Calu3 (cell line): ENCODE measurements around the gene COL5A1. TPM values are rescaled to one million over a fixed set of nuclear protein-coding genes. Genes with fewer than 3 reads are reported as not detected.

ENCODE experiments used
- BruUV-seq: library from RNA; stranded (reverse); fragments of 400-500 nt; replicated peaks from 2 replicates; lab custom pipeline; 2021; lab: Mats Ljungman, UMichigan
- CTCF ChIA-PET: fragments of 300-600 bp; sonication (Branson Sonifier 250); formaldehyde crosslinking; loops from one replicate; lab custom pipeline; 2022; ENCODE audit warnings: antibody characterized with exemption; lab: Charles Lee
- DNase-seq: peaks from one replicate; pipeline ENCODE4 v3.0.0; 2022
- H3K27ac Mint-ChIP-seq: one replicate; pipeline ENCODE4 v1.8.0; 2022; ENCODE audit warnings: mixed read lengths; ENCODE audit not compliant: unreplicated experiment
- H3K27me3 Mint-ChIP-seq: one replicate; pipeline ENCODE4 v1.8.0; 2022; ENCODE audit warnings: mixed read lengths; ENCODE audit not compliant: unreplicated experiment
- H3K36me3 Mint-ChIP-seq: one replicate; pipeline ENCODE4 v1.8.0; 2022; ENCODE audit warnings: mild to moderate bottlenecking, moderate library complexity, mixed read lengths; ENCODE audit not compliant: insufficient read depth, unreplicated experiment
- H3K4me1 Mint-ChIP-seq: one replicate; pipeline ENCODE4 v1.8.0; 2022; ENCODE audit warnings: mild to moderate bottlenecking, low read depth, mixed read lengths; ENCODE audit not compliant: unreplicated experiment
- H3K4me3 Mint-ChIP-seq: one replicate; pipeline ENCODE4 v1.8.0; 2022; ENCODE audit warnings: mild to moderate bottlenecking, low read depth, moderate library complexity, mixed read lengths; ENCODE audit not compliant: unreplicated experiment
- H3K9me3 Mint-ChIP-seq: one replicate; pipeline ENCODE4 v1.8.0; 2022; ENCODE audit warnings: low read depth, mixed read lengths; ENCODE audit not compliant: unreplicated experiment
- CTCF ChIP-seq: fragments of 200-600 bp; IDR thresholded peaks from one replicate; pipeline ENCODE4 v1.8.0; 2022; ENCODE audit warnings: antibody characterized with exemption; ENCODE audit not compliant: unreplicated experiment
- intact Hi-C: fragments of 100-400 bp; cut with micrococcal nuclease; formaldehyde crosslinking; loops from one replicate; pipeline ENCODE4 v1.10.0; 2022; ENCODE audit not compliant: unreplicated experiment
- total RNA-seq: library from RNA; stranded (reverse); gene quantifications from 2 replicates; pipeline ENCODE4 v1.2.3, GENCODE V29; 2022

COL5A1 gene
- total RNA-seq, 1 experiment from 2014 or later = not detected

GRCh38 chr9:134863941-134864820, 222.6 kb downstream of the COL5A1 start:
- no peak for TF ChIP-seq CTCF
- H3K4me3 Mint-ChIP-seq = no peak overlapping the region
- H3K27me3 Mint-ChIP-seq = no peaks in the 10 kb centered on the region
- intact Hi-C loops = no loop called here
- no peak overlapping the region for H3K27ac Mint-ChIP-seq
- CTCF ChIA-PET = no interaction called here
- H3K36me3 Mint-ChIP-seq = no peaks in the 10 kb centered on the region
- no TSS peak for BruUV-seq
- no peak for DNase-seq
- H3K4me1 Mint-ChIP-seq = no peaks in the 10 kb centered on the region
- H3K9me3 Mint-ChIP-seq = no peaks in the 10 kb centered on the region

- Mint-ChIP-seq H3K27me3 (no peaks in the 10 kb centered on the region), H3K36me3 (no peaks in the 10 kb centered on the region), H3K4me3 (no peak overlapping the region), H3K27ac (no peak overlapping the region), H3K4me1 (no peaks in the 10 kb centered on the region), H3K9me3 (no peaks in the 10 kb centered on the region)
- CTCF ChIA-PET = no interaction called here
- DNase-seq = no peak
- intact Hi-C loops = no loop called here
- BruUV-seq = no TSS peak
- TF ChIP-seq CTCF = no peak
Measured at GRCh38 chr9:134864821-134865190, 223.2 kb downstream of the COL5A1 start.

GRCh38 chr9:134867917-134868750, 226.5 kb downstream of the COL5A1 start:
- Mint-ChIP-seq H3K27me3 (no peaks in the 10 kb centered on the region), H3K9me3 (peaks cover 4% of the 10 kb centered on the region), H3K4me1 (no peaks in the 10 kb centered on the region), H3K4me3 (no peak overlapping the region), H3K36me3 (no peaks in the 10 kb centered on the region), H3K27ac (no peak overlapping the region)
- no TSS peak for BruUV-seq
- intact Hi-C loops = no loop called here
- no peak for DNase-seq
- CTCF ChIA-PET = no interaction called here
- no peak for TF ChIP-seq CTCF

- BruUV-seq = no TSS peak
- H3K27ac Mint-ChIP-seq = no peak overlapping the region
- no peak for TF ChIP-seq CTCF
Measured at GRCh38 chr9:134868751-134869553, 227.3 kb downstream of the COL5A1 start.

More at GRCh38 chr9:134868751-134869553, 227.3 kb downstream of the COL5A1 start:
- Mint-ChIP-seq H3K4me1 (no peaks in the 10 kb centered on the region), H3K4me3 (no peak overlapping the region), H3K36me3 (no peaks in the 10 kb centered on the region), H3K9me3 (peaks cover 4% of the 10 kb centered on the region), H3K27me3 (no peaks in the 10 kb centered on the region)
- intact Hi-C loops = no loop called here
- CTCF ChIA-PET = no interaction called here
- DNase-seq = no peak
